ENCODE data around the gene POLR2F.

- no peak for TF ChIP-seq POLR2A (IDR thresholded peaks at IDR 0.05)
- no peak for TF ChIP-seq CTCF (IDR thresholded peaks at IDR 0.05)
- no peak for TF ChIP-seq POLR2AphosphoS5 (IDR thresholded peaks at IDR 0.05)
- no peak for TF ChIP-seq EP300 (IDR thresholded peaks at IDR 0.05)
These were observed 18.3 kb downstream of the POLR2F start for GRCh38 chr22:37971475-37972434.

Measured in suprapubic skin (tissue), 4 donors.